H1 (cell line): ENCODE measurements around the gene POU2F1. TPM values are rescaled to one million over a fixed set of nuclear protein-coding genes. Genes with fewer than 3 reads are reported as not detected.

ENCODE experiments used
- CTCF ChIA-PET: fragments of 300-600 bp; sonication (Branson Sonifier 250); formaldehyde crosslinking; loops from one replicate; lab custom pipeline; 2021; ENCODE audit not compliant: partially characterized antibody; lab: Charles Lee
- POLR2A ChIA-PET: fragments of 300-600 bp; sonication (Branson Sonifier 250); formaldehyde crosslinking; loops from one replicate; lab custom pipeline; 2021; ENCODE audit warnings: inconsistent platforms; ENCODE audit not compliant: partially characterized antibody; lab: Charles Lee
- DNase-seq, 2 experiments: peaks; one replicate each; pipeline versions ENCODE4 v3.0.0 to v3.0.0-alpha.2; 2010 to 2022; ENCODE audit warnings: low spot score in 2 of 2, low read depth in 1 of 2, mixed read lengths in 1 of 2
- FAIRE-seq: peaks from 2 replicates; lab custom pipeline; 2011; peaks lifted over from hg19 to GRCh38; lab: Jason Lieb, UNC
- H2AFZ ChIP-seq: 2 replicates; pipeline ENCODE4 v1.8.1; 2012; ENCODE audit warnings: low read length, inconsistent platforms
- H2AK5ac ChIP-seq: 2 replicates; pipeline ENCODE4 v1.6.1; 2013; ENCODE audit warnings: low read depth, low read length
- H2BK120ac ChIP-seq: replicated peaks from 2 replicates; pipeline ENCODE3; 2013; ENCODE audit warnings: low read depth, low read length, inconsistent platforms
- H2BK12ac ChIP-seq: 2 replicates; pipeline ENCODE4 v1.6.1; 2013; ENCODE audit warnings: low read depth, low read length
- H2BK15ac ChIP-seq: 2 replicates; pipeline ENCODE4 v1.6.1; 2013; ENCODE audit warnings: low read length
- H2BK20ac ChIP-seq: 2 replicates; pipeline ENCODE4 v1.6.1; 2013; ENCODE audit warnings: low read length
- H2BK5ac ChIP-seq: 2 replicates; pipeline ENCODE4 v1.6.1; 2013; ENCODE audit warnings: low read depth, low read length
- H3K14ac ChIP-seq: 2 replicates; pipeline ENCODE4 v1.6.1; 2013; ENCODE audit warnings: inconsistent platforms; ENCODE audit not compliant: insufficient read length
- H3K18ac ChIP-seq: 2 replicates; pipeline ENCODE4 v1.6.1; 2013; ENCODE audit warnings: low read length; ENCODE audit errors: extremely low read depth
- H3K23ac ChIP-seq: 2 replicates; pipeline ENCODE4 v1.6.1; 2013; ENCODE audit warnings: inconsistent platforms; ENCODE audit not compliant: insufficient read length
- H3K23me2 ChIP-seq: 2 replicates; pipeline ENCODE4 v1.6.1; 2013; ENCODE audit warnings: low read depth, low read length
- H3K27ac ChIP-seq: 2 replicates; pipeline ENCODE4 v1.6.1; 2011; ENCODE audit warnings: low read depth, low read length, inconsistent platforms
- H3K27me3 ChIP-seq, 4 experiments: replicated peaks in 1 of 4; 1 replicate in 1 of 4; 2 replicates in 3 of 4; pipeline versions ENCODE4 v1.6.1 to v1.8.1; 2011 to 2013; ENCODE audit warnings: low read length in 3 of 4, mild to moderate bottlenecking in 3 of 4, inconsistent platforms in 2 of 4, mixed read lengths in 2 of 4, moderate library complexity in 1 of 4; ENCODE audit not compliant: control insufficient read depth in 3 of 4, insufficient read depth in 3 of 4; ENCODE audit errors: extremely low read depth in 1 of 4
- H3K36me3 ChIP-seq, 4 experiments: 2 replicates each; pipeline versions ENCODE4 v1.6.1 to v1.8.1; 2011 to 2013; ENCODE audit warnings: mild to moderate bottlenecking in 4 of 4, low read length in 3 of 4, moderate library complexity in 2 of 4, control low read depth in 1 of 4, inconsistent platforms in 1 of 4; ENCODE audit not compliant: insufficient read depth in 4 of 4, control insufficient read depth in 2 of 4
- H3K4ac ChIP-seq: replicated peaks from 2 replicates; pipeline ENCODE3; 2013; ENCODE audit warnings: low read length, low read depth, mixed read lengths, inconsistent platforms; ENCODE audit not compliant: insufficient read length
- H3K4me1 ChIP-seq, 4 experiments: replicated peaks in 1 of 4; 1 replicate in 1 of 4; 2 replicates in 3 of 4; pipeline versions ENCODE4 v1.6.1 to v1.8.1; 2011 to 2013; ENCODE audit warnings: low read length in 3 of 4, inconsistent platforms in 2 of 4, mixed read lengths in 1 of 4; ENCODE audit not compliant: insufficient read depth in 4 of 4, control insufficient read depth in 3 of 4
- H3K4me2 ChIP-seq, 2 experiments: 2 replicates each; pipeline versions ENCODE4 v1.6.1 to v1.8.1; 2011 to 2013; ENCODE audit warnings: low read depth in 2 of 2, low read length in 2 of 2, control low read depth in 1 of 2, inconsistent platforms in 1 of 2, mild to moderate bottlenecking in 1 of 2; ENCODE audit not compliant: insufficient read depth in 1 of 2
- H3K4me3 ChIP-seq, 4 experiments: fragments of 200-600, 300-600 bp in 1 of 4; sonication (generic), shearing (Covaris generic), sonication (Bioruptor Twin) in 1 of 4; 2 replicates each; pipeline versions ENCODE4 v1.5.1 to v1.8.1; 2011 to 2016; ENCODE audit warnings: low read length in 4 of 4, low read depth in 3 of 4, control low read depth in 2 of 4, inconsistent platforms in 2 of 4, mild to moderate bottlenecking in 2 of 4, mixed read lengths in 1 of 4, moderate library complexity in 1 of 4; ENCODE audit not compliant: insufficient read depth in 2 of 4; ENCODE audit errors: extremely low read depth in 1 of 4
- H3K56ac ChIP-seq: replicated peaks from 2 replicates; pipeline ENCODE3; 2013; ENCODE audit warnings: low read depth, mild to moderate bottlenecking, mixed read lengths, low read length, inconsistent platforms; ENCODE audit not compliant: insufficient read length
- H3K79me1 ChIP-seq: 2 replicates; pipeline ENCODE4 v1.6.1; 2013; ENCODE audit warnings: low read depth, low read length, control low read depth
- H3K79me2 ChIP-seq, 2 experiments: 2 replicates each; pipeline versions ENCODE4 v1.6.1 to v1.8.1; 2012 to 2013; ENCODE audit warnings: low read length in 2 of 2, mild to moderate bottlenecking in 2 of 2, inconsistent platforms in 1 of 2; ENCODE audit not compliant: insufficient read depth in 2 of 2, control insufficient read depth in 1 of 2
- H3K9ac ChIP-seq, 4 experiments: replicated peaks in 1 of 4; 1 replicate in 1 of 4; 2 replicates in 3 of 4; pipeline versions ENCODE4 v1.6.1 to v1.8.1; 2011 to 2013; ENCODE audit warnings: low read depth in 3 of 4, low read length in 3 of 4, control low read depth in 2 of 4, mild to moderate bottlenecking in 2 of 4, moderate library complexity in 2 of 4, inconsistent platforms in 1 of 4; ENCODE audit errors: extremely low read depth in 1 of 4
- H3K9me3 ChIP-seq, 2 experiments: 2 replicates each; pipeline versions ENCODE4 v1.6.1 to v1.8.1; 2012 to 2013; ENCODE audit warnings: mild to moderate bottlenecking in 2 of 2, moderate library complexity in 2 of 2, control low read depth in 1 of 2, inconsistent platforms in 1 of 2, low read depth in 1 of 2, low read length in 1 of 2, mixed read lengths in 1 of 2; ENCODE audit not compliant: insufficient read depth in 2 of 2
- H4K20me1 ChIP-seq, 2 experiments: replicated peaks in 1 of 2; 2 replicates each; pipeline versions ENCODE3 to v1.8.1; 2011 to 2013; ENCODE audit warnings: inconsistent platforms in 2 of 2, low read length in 2 of 2, mild to moderate bottlenecking in 1 of 2; ENCODE audit not compliant: insufficient read depth in 2 of 2, control insufficient read depth in 1 of 2
- H4K5ac ChIP-seq: 2 replicates; pipeline ENCODE4 v1.6.1; 2013; ENCODE audit warnings: low read length, low read depth, mixed read lengths, inconsistent platforms; ENCODE audit not compliant: insufficient read length
- H4K8ac ChIP-seq: 2 replicates; pipeline ENCODE4 v1.8.0; 2013; ENCODE audit warnings: mild to moderate bottlenecking, moderate library complexity, low read length, inconsistent platforms; ENCODE audit not compliant: insufficient read depth; ENCODE audit errors: extremely low read depth
- H4K91ac ChIP-seq: replicated peaks from 2 replicates; pipeline ENCODE3; 2013; ENCODE audit warnings: low read length, mixed read lengths, inconsistent platforms; ENCODE audit not compliant: insufficient read length
- BCL11A ChIP-seq, 2 experiments: IDR thresholded peaks; one replicate each; pipeline ENCODE4 v1.6.1; 2011; ENCODE audit warnings: low read depth in 2 of 2, low read length in 2 of 2, mild to moderate bottlenecking in 2 of 2
- CHD2 ChIP-seq: IDR thresholded peaks from 2 replicates; pipeline ENCODE4 v1.6.1; 2012; ENCODE audit warnings: low read length, improper control_type of control experiment
- CREB1 ChIP-seq: IDR thresholded peaks from 2 replicates; pipeline ENCODE4 v1.6.1; 2012; ENCODE audit warnings: inconsistent platforms
- HDAC6 ChIP-seq: IDR thresholded peaks from one replicate; pipeline ENCODE4 v1.7.1; 2012; ENCODE audit warnings: low read depth, mild to moderate bottlenecking, inconsistent platforms, low read length, moderate library complexity
- POLR2A ChIP-seq, 2 experiments: IDR thresholded peaks; 1 replicate in 1 of 2; 2 replicates in 1 of 2; pipeline ENCODE4 v1.6.1; 2011; ENCODE audit warnings: low read depth in 2 of 2, low read length in 2 of 2, mild to moderate bottlenecking in 2 of 2; ENCODE audit errors: control extremely low read depth in 1 of 2
- POLR2AphosphoS5 ChIP-seq: IDR thresholded peaks from 2 replicates; pipeline ENCODE4 v1.6.1; 2011; ENCODE audit warnings: low read depth, low read length
- POU5F1 ChIP-seq: IDR thresholded peaks from 2 replicates; pipeline ENCODE4 v1.6.1; 2011; ENCODE audit warnings: low read depth, mild to moderate bottlenecking, low read length, moderate library complexity
- RXRA ChIP-seq: IDR thresholded peaks from 2 replicates; pipeline ENCODE4 v1.6.1; 2011; ENCODE audit warnings: low read depth, mild to moderate bottlenecking, low read length, moderate library complexity; ENCODE audit not compliant: insufficient read depth
- SAP30 ChIP-seq: fragments of 300-600 bp; sonication (generic); IDR thresholded peaks from 2 replicates; pipeline ENCODE4 v1.7.1; 2012; ENCODE audit warnings: low read length, moderate library complexity, mild to moderate bottlenecking, inconsistent platforms; ENCODE audit not compliant: insufficient read depth, insufficient replicate concordance
- SIX5 ChIP-seq: IDR thresholded peaks from 2 replicates; pipeline ENCODE4 v1.6.1; 2011; ENCODE audit warnings: mild to moderate bottlenecking, low read depth, low read length
- SP2 ChIP-seq: IDR thresholded peaks from 2 replicates; pipeline ENCODE4 v1.6.1; 2012; ENCODE audit warnings: mild to moderate bottlenecking, low read length, inconsistent platforms
- SRF ChIP-seq: IDR thresholded peaks from 2 replicates; pipeline ENCODE4 v1.6.1; 2011; ENCODE audit warnings: mild to moderate bottlenecking, low read depth, low read length, moderate library complexity
- TAF1 ChIP-seq: IDR thresholded peaks from 2 replicates; pipeline ENCODE4 v1.6.1; 2011; ENCODE audit warnings: mild to moderate bottlenecking, low read depth, low read length
- TBP ChIP-seq: IDR thresholded peaks from 2 replicates; pipeline ENCODE4 v1.6.1; 2011; ENCODE audit warnings: low read depth, low read length, improper control_type of control experiment
- WGBS, 2 experiments: shearing (Covaris generic) in 1 of 2; methylation state at CpG; one replicate each; pipeline versions ENCODE4 v1.1.6 to v1.1.7; 2013 to 2015; ENCODE audit warnings: low lambda C conversion rate in 2 of 2, mixed read lengths in 2 of 2, inconsistent platforms in 1 of 2, low coverage in 1 of 2, missing lambda C conversion rate in 1 of 2; ENCODE audit not compliant: insufficient replicate concordance in 2 of 2, insufficient coverage in 1 of 2, insufficient read length in 1 of 2; ENCODE audit errors: extremely low coverage in 1 of 2, missing lambda C conversion rate in 1 of 2; 5-methylcytosine and 5-hydroxymethylcytosine counted together
- polyA plus RNA-seq, 7 experiments: library from polyadenylated mRNA; depleted of rRNA in 3 of 7; stranded (reverse) in 5 of 7; unstranded in 2 of 7; fragments of >200 nt in 5 of 7; fragments of 200-250 nt in 2 of 7; gene quantifications; 1 replicate in 5 of 7; 2 replicates in 1 of 7; 4 replicates in 1 of 7; pipeline versions ENCODE4 v1.2.1 to v1.2.3, GENCODE V29; 2011 to 2013; ENCODE audit warnings: missing spikeins in 2 of 7, mixed read lengths in 2 of 7
- total RNA-seq: library from RNA; stranded (reverse); fragmentation: NEBNext Ultra II Directional; extraction: Animal tissue kit (Norgen Biotek cat#: 25700); gene quantifications from 2 replicates; pipeline ENCODE4 v1.2.1, GENCODE V29; 2021
- TF ChIP-seq, protein P1 (sequence below): IDR thresholded peaks from 2 replicates; pipeline ENCODE4 v1.6.1; 2012; ENCODE audit warnings: low read length, inconsistent platforms

Gene POU2F1
- total and polyA plus RNA-seq, 2 of the 8 experiments (the other 6 are each of a cell fraction or from before 2014, with no cell fraction given) = 37.0 to 57.2 TPM

DNA sequence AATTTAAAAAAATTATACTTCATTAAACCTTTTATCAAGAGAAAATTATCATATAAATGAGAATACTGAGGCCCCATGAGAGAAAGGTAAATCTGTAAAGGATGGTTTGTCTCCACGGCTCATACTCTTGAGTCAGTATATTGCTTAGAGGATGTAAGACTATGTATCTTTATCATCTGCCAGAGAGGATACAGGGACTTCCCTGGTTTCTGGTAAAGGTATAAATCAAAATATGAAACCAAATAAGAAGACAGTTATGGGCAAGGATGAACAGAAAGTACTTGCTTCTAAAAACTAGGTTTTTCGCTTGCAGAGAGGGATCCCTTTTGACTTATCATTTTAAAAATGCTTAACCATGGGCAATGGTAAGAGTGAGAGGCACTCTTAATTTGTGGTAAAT lies 112.4 kb downstream of the POU2F1 start:
- Histone ChIP-seq H3K79me2 (peaks cover 0 to 57% of the 10 kb centered on the region in 2 experiments; a peak in 2 of 4 replicates), H3K9me3 (no peaks in the 10 kb centered on the region), H4K20me1 (peaks cover 1 to 2% of the 10 kb centered on the region in 2 experiments), H2AFZ (no peak overlapping the region), H3K23me2 (no peaks in the 10 kb centered on the region), H3K27me3 (no peaks in the 10 kb centered on the region), H3K4me1 (peaks cover 0 to 10% (median 2%) of the 10 kb centered on the region in 4 experiments; a peak in 3 of 7 replicates), H3K14ac (no peak overlapping the region), H2BK120ac (no peak overlapping the region), H3K79me1 (0 out of 2 replicates have a peak, but pooled peaks cover 2% of the 10 kb centered on the region), H2BK15ac (no peak overlapping the region), H3K9ac (no peak overlapping the region), H3K4ac (no peak overlapping the region), H4K91ac (no peak overlapping the region), H4K5ac (no peak overlapping the region), H2BK12ac (no peak overlapping the region), H3K27ac (no peak overlapping the region), H3K23ac (no peak overlapping the region), H2BK20ac (no peak overlapping the region), H3K4me2 (no peak overlapping the region), H3K4me3 (no peak overlapping the region), H3K56ac (no peak overlapping the region), H2AK5ac (no peak overlapping the region), H2BK5ac (no peak overlapping the region), H3K36me3 (peaks cover 0 to 13% (median 0%) of the 10 kb centered on the region in 4 experiments; a peak in 2 of 8 replicates), H3K18ac (no peak overlapping the region), H4K8ac (no peak overlapping the region)
- TF ChIP-seq TAF1 (no peak), SIX5 (no peak), POLR2AphosphoS5 (no peak), SP2 (no peak), SAP30 (no peak), HDAC6 (no peak), CHD2 (no peak), SRF (no peak), CREB1 (no peak), RXRA (no peak), POLR2A (IDR thresholded peaks at IDR 0.05; ENCODE audit: control extremely low read depth in 1 of 2, low read depth in 2 of 2, low read length in 2 of 2) (no peak), TBP (no peak), BCL11A (IDR thresholded peaks at IDR 0.05; ENCODE audit: low read depth in 2 of 2, low read length in 2 of 2) (no peak), POU5F1 (no peak)
- TF ChIP-seq, protein P1, sequence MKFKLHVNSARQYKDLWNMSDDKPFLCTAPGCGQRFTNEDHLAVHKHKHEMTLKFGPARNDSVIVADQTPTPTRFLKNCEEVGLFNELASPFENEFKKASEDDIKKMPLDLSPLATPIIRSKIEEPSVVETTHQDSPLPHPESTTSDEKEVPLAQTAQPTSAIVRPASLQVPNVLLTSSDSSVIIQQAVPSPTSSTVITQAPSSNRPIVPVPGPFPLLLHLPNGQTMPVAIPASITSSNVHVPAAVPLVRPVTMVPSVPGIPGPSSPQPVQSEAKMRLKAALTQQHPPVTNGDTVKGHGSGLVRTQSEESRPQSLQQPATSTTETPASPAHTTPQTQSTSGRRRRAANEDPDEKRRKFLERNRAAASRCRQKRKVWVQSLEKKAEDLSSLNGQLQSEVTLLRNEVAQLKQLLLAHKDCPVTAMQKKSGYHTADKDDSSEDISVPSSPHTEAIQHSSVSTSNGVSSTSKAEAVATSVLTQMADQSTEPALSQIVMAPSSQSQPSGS = no peak
- no peak for DNase-seq
- no peak for FAIRE-seq
- CTCF ChIA-PET = no interaction called here
- POLR2A ChIA-PET = no interaction called here
- 80% methylated on average over 2 of the region's 2 CpGs; no CpG with 5 or more reads in 1 of the 2 experiments for WGBS, 2 experiments
